HG03521 (cell line): Measurements from ENCODE around the gene PPT1.

Experiments used
- ATAC-seq: cut with Tn5 transposase; IDR thresholded peaks from one replicate; pipeline ENCODE4 v1.9.1; 2021; ENCODE audit warnings: mild to moderate bottlenecking, moderate library complexity; ENCODE audit not compliant: unreplicated experiment

PPT1 gene

DNA sequence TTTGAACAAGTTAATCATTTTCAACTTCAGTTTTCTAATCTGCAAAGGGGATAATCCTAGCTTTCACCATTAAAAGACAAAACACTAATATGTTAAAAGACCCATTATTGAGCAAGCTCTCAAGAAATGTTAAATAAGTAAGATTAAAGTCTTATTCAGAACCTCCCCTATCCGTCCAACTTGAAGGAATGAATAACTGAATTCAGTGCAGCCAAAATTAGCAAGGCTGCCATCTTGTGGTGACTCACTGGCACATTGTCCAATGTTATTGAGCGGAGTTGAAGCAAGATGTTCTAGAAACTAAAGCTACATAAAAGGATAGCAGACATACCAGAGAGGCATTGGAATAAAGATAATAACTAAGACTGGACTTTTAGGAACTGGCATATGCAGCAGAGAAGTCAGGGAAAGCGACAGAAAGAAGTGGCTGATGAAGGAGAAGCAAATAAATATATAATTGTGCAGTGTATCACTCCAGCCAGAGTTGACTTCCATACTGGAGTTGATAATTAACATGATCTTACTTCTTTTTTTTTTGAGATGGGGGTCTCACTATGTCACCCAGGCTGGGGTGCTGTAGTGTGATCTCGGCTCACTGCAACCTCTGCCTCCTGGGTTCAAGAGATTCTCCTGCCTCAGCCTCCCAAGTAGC, 64.7 kb downstream of the PPT1 start:
- ATAC-seq = no peak

DNA sequence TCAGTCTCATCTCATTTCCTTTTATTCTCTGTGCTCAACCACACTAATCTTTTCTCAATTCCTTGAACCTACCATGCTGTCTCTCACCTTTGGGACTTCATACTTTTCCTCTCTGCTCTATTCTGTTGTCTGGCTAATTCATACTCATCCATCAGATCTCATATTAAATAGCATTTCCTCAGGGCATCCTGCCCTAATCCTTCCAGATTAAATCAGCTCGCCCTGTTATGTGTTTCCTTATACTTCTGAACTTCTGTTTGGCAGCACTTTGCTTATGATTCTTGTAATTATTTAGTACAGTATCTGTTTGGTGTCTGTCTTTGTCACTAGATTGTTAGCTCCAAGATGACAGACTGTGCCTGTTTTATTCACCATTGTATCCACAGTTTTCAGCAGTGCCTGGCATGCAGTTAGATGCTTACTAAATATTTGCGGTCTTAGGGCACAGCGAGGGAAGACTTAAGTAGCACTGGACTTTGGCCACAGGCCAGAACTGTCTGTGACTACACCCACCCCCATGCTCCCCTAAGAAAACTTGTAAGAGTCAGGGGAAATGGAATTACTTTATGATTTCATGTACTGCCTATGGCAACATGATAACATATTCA, 66.4 kb downstream of the PPT1 start:
- no peak for ATAC-seq

- no peak for ATAC-seq
These were observed 67.4 kb downstream of the PPT1 start for GRCh38 chr1:40029608-40030007.

DNA sequence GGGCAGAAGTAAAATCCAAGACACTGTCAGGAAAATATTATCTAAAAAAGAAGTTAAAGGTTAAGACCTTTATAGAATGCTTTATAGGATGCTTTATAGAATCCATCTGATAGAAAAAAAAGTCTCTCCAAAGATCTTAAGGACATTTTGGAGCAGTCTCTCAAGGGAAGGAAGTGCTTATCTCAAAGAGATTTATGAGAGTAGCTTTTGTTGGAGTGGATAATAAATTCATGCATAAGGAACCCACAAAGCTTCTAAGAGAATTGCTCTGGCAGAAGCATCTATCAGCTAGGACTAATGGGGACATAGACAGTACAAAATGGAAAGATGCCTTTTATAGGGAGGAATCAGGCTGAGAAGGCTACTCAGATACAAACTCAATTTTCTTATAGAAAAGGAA, 69.4 kb downstream of the PPT1 start:
- no peak for ATAC-seq

GRCh38 chr1:40024671-40025070, 72.4 kb downstream of the PPT1 start:
- no peak for ATAC-seq

DNA sequence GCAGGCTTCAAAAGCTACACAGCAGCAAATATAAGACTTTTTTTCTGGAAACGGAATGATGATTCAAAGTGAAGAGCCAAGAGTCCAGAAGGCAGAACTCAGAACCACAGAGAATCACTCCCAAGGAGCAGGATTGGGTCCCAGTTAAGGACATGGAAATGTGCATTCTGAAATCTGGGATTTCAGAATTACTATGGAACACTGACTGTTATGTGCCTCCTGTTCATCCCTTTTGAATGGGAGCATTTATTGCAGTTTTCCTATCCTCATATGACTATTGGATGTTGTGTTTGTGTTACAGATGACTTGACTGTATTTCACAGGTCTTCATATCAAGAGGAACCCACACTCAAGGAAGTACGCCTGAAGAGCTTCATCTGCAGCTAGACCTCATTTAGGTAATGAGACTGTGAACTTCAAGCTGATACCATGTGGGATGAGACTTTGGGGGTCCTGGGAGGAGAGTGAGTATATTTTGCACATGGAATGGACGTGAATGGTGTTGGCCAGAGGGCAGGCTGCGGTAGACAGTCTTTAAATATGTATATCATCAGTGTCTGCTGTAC, 73.6 kb downstream of the PPT1 start:
- no peak for ATAC-seq
